ENCODE results near the gene CDH23. TPM values are rescaled to one million over a fixed set of nuclear protein-coding genes. Genes with fewer than 3 reads are reported as not detected.

Gene CDH23
- total and polyA plus RNA-seq, 2 donors (not counting 1 experiment from before 2014, with no cell fraction given): 0.01 to 0.17 TPM

- TF ChIP-seq CTCF (conservative IDR thresholded peaks at IDR 0.05 in 1 of 2, IDR thresholded peaks at IDR 0.05 in 1 of 2; ENCODE audit: low read depth in 1 of 2, low read length in 2 of 2) (no peak), EZH2 (IDR thresholded peaks at IDR 0.05; ENCODE audit: low read length, missing control alignments) (no peak)
- Histone ChIP-seq H3K4me2 (ENCODE audit: extremely low read depth, insufficient read depth, low read length) (no peak overlapping the region), H2AFZ (ENCODE audit: low read length) (no peak overlapping the region), H3K36me3 (ENCODE audit: control insufficient read depth, insufficient read depth, low read length) (peaks cover 46% of the 10 kb centered on the region), H3K27ac (ENCODE audit: insufficient read depth, low read length) (no peak overlapping the region), H3K4me1 (ENCODE audit: control insufficient read depth, extremely low read depth, insufficient read depth, low read length) (no peaks in the 10 kb centered on the region), H3K9ac (ENCODE audit: insufficient read depth, low read length) (no peak overlapping the region), H3K79me2 (ENCODE audit: control insufficient read depth, insufficient read depth, low read length) (no peaks in the 10 kb centered on the region), H4K20me1 (ENCODE audit: control insufficient read depth, extremely low read depth, insufficient read depth, low read length) (no peaks in the 10 kb centered on the region), H3K27me3 (ENCODE audit: control insufficient read depth, insufficient read depth, low read length) (no peaks in the 10 kb centered on the region), H3K4me3 (replicated peaks in 1 of 4; ENCODE audit: control extremely low read depth in 1 of 4, insufficient read depth in 1 of 4, low read depth in 3 of 4, low read length in 4 of 4) (no peak overlapping the region), H3K9me3 (ENCODE audit: control insufficient read depth, insufficient read depth, low read depth, low read length) (no peaks in the 10 kb centered on the region)
- DNase-seq (ENCODE audit: low read depth in 2 of 2): no peak
These were observed 422.7 kb downstream of the CDH23 start for GRCh38 chr10:71819441-71819861.

- no peaks in the 10 kb centered on the region for H3K27me3 ChIP-seq (ENCODE audit: control insufficient read depth, insufficient read depth, low read length)
- H3K79me2 ChIP-seq (ENCODE audit: control insufficient read depth, insufficient read depth, low read length): no peaks in the 10 kb centered on the region
- no peak for DNase-seq (ENCODE audit: low read depth in 2 of 2)
- no peaks in the 10 kb centered on the region for H4K20me1 ChIP-seq (ENCODE audit: control insufficient read depth, extremely low read depth, insufficient read depth, low read length)
- no peak overlapping the region for H3K4me2 ChIP-seq (ENCODE audit: extremely low read depth, insufficient read depth, low read length)
- H3K4me3 ChIP-seq (replicated peaks in 1 of 4; ENCODE audit: control extremely low read depth in 1 of 4, insufficient read depth in 1 of 4, low read depth in 3 of 4, low read length in 4 of 4): no peak overlapping the region
- no peak overlapping the region for H3K27ac ChIP-seq (ENCODE audit: insufficient read depth, low read length)
- no peaks in the 10 kb centered on the region for H3K9me3 ChIP-seq (ENCODE audit: control insufficient read depth, insufficient read depth, low read depth, low read length)
- no peak overlapping the region for H3K9ac ChIP-seq (ENCODE audit: insufficient read depth, low read length)
- H2AFZ ChIP-seq (ENCODE audit: low read length): no peak overlapping the region
- TF ChIP-seq CTCF (conservative IDR thresholded peaks at IDR 0.05 in 1 of 2, IDR thresholded peaks at IDR 0.05 in 1 of 2; ENCODE audit: low read depth in 1 of 2, low read length in 2 of 2): no peak
- no peak for TF ChIP-seq EZH2 (IDR thresholded peaks at IDR 0.05; ENCODE audit: low read length, missing control alignments)
- H3K4me1 ChIP-seq (ENCODE audit: control insufficient read depth, extremely low read depth, insufficient read depth, low read length): no peaks in the 10 kb centered on the region
- peaks cover 46% of the 10 kb centered on the region for H3K36me3 ChIP-seq (ENCODE audit: control insufficient read depth, insufficient read depth, low read length)
These were observed 423.3 kb downstream of the CDH23 start for GRCh38 chr10:71819985-71820384.

- Histone ChIP-seq H3K27ac (ENCODE audit: insufficient read depth, low read length) (no peak overlapping the region), H2AFZ (ENCODE audit: low read length) (no peak overlapping the region), H3K4me2 (ENCODE audit: extremely low read depth, insufficient read depth, low read length) (no peak overlapping the region), H3K79me2 (ENCODE audit: control insufficient read depth, insufficient read depth, low read length) (no peaks in the 10 kb centered on the region), H3K4me1 (ENCODE audit: control insufficient read depth, extremely low read depth, insufficient read depth, low read length) (no peaks in the 10 kb centered on the region), H3K36me3 (ENCODE audit: control insufficient read depth, insufficient read depth, low read length) (peaks cover 49% of the 10 kb centered on the region), H3K27me3 (ENCODE audit: control insufficient read depth, insufficient read depth, low read length) (no peaks in the 10 kb centered on the region), H4K20me1 (ENCODE audit: control insufficient read depth, extremely low read depth, insufficient read depth, low read length) (no peaks in the 10 kb centered on the region), H3K9ac (ENCODE audit: insufficient read depth, low read length) (no peak overlapping the region), H3K4me3 (replicated peaks in 1 of 4; ENCODE audit: control extremely low read depth in 1 of 4, insufficient read depth in 1 of 4, low read depth in 3 of 4, low read length in 4 of 4) (no peak overlapping the region), H3K9me3 (ENCODE audit: control insufficient read depth, insufficient read depth, low read depth, low read length) (no peaks in the 10 kb centered on the region)
- no peak for DNase-seq (ENCODE audit: low read depth in 2 of 2)
- TF ChIP-seq CTCF (conservative IDR thresholded peaks at IDR 0.05 in 1 of 2, IDR thresholded peaks at IDR 0.05 in 1 of 2; ENCODE audit: low read depth in 1 of 2, low read length in 2 of 2): no peak
- TF ChIP-seq EZH2 (IDR thresholded peaks at IDR 0.05; ENCODE audit: low read length, missing control alignments): no peak
These were observed 424.2 kb downstream of the CDH23 start for GRCh38 chr10:71820966-71821365.

Data from fibroblast of lung (primary cell).